Activated naive CD4-positive, alpha-beta T cell treated with anti-CD3 and anti-CD28 coated beads for 36 hours (primary cell): ENCODE measurements around the gene ALCAM. TPM values are rescaled to one million over a fixed set of nuclear protein-coding genes. Genes with fewer than 3 reads are reported as not detected.

ENCODE experiments used
- CTCF ChIA-PET: fragments of 350-600 bp; sonication (Branson Sonifier 250); formaldehyde crosslinking; loops from one replicate; lab custom pipeline; 2021; ENCODE audit warnings: antibody characterized with exemption; lab: Charles Lee
- DNase-seq: peaks from one replicate; pipeline ENCODE4 v3.0.0-alpha.2; 2020
- H3K27ac Mint-ChIP-seq: one replicate; pipeline ENCODE4 v1.8.0; 2021; ENCODE audit warnings: mild to moderate bottlenecking, mixed read lengths
- H3K27me3 Mint-ChIP-seq: one replicate; pipeline ENCODE4 v1.8.0; 2021; ENCODE audit warnings: low read depth, mixed read lengths
- H3K36me3 Mint-ChIP-seq: one replicate; pipeline ENCODE4 v1.8.0; 2021; ENCODE audit warnings: low read depth, mixed read lengths
- H3K4me1 Mint-ChIP-seq: one replicate; pipeline ENCODE4 v1.8.0; 2021; ENCODE audit warnings: low read depth, mixed read lengths
- H3K4me3 Mint-ChIP-seq: one replicate; pipeline ENCODE4 v1.8.0; 2021; ENCODE audit warnings: mild to moderate bottlenecking, moderate library complexity, mixed read lengths
- H3K9me3 Mint-ChIP-seq: one replicate; pipeline ENCODE4 v1.8.0; 2021; ENCODE audit warnings: mixed read lengths
- intact Hi-C: fragments of 100-400 bp; cut with micrococcal nuclease; formaldehyde crosslinking; loops from one replicate; pipeline ENCODE4 v1.15.1; 2023
- total RNA-seq, 2 experiments: library from RNA; stranded (reverse); gene quantifications; one replicate each; pipeline ENCODE4 v1.2.3, GENCODE V29; 2021

ALCAM gene
- total RNA-seq, 2 experiments from 2014 or later: 17.5 to 18.7 TPM

DNA sequence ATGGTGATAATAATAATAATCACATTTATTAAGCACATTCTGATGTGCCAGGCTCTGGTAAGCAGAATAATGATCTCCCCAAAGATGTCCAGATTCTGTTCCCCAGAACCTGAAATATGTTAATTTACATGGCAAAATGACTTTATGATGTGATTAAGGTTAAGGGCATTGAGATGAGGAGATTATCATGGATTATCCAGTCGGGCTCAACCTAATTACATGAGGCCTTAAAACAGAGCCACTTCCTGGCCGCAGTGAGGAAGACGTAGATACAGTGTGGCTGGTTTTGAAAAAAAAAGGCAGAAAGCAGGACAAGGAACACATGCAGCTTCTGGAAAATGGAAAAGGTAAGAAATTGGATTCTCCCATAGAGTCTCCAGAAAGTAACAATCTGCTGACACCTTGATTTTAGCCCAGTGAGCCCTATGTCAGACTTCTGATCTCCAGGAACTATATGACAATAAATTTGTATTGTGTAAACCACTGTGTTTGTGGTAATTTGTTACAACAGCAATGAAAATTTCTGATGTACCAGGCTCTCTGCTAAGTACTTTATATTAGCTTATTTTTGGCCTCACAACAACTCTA, 126.7 kb downstream of the ALCAM start:
- no peaks in the 10 kb centered on the region for H3K4me1 Mint-ChIP-seq
- H3K27ac Mint-ChIP-seq: no peak overlapping the region
- intact Hi-C loops: no loop called here
- H3K9me3 Mint-ChIP-seq: peaks cover 12% of the 10 kb centered on the region
- H3K36me3 Mint-ChIP-seq: peaks cover 5% of the 10 kb centered on the region
- no peak overlapping the region for H3K4me3 Mint-ChIP-seq
- no peaks in the 10 kb centered on the region for H3K27me3 Mint-ChIP-seq
- DNase-seq: no peak
- CTCF ChIA-PET: no interaction called here

DNA sequence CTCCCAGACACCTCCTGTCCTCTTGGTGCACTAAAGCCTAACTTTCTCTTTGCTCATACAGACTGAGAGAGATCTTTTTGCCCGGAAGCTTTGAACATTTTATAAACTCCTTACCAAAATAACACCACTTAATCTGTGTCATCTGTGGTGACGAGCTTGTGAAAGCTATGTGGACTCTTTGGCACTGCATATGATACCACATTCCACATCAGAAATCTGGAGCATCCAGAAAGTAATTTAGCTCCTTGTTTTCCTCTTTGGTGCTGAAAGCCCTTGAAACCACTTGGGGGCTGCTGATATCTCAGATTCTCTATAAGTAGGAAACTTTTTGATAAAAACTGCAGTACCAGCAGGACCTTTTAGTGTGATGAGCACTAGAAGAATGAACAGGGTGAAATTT, 128.3 kb downstream of the ALCAM start:
- no peaks in the 10 kb centered on the region for H3K27me3 Mint-ChIP-seq
- DNase-seq: no peak
- no peaks in the 10 kb centered on the region for H3K4me1 Mint-ChIP-seq
- no peak overlapping the region for H3K27ac Mint-ChIP-seq
- peaks cover 12% of the 10 kb centered on the region for H3K9me3 Mint-ChIP-seq
- no peak overlapping the region for H3K4me3 Mint-ChIP-seq
- peaks cover 5% of the 10 kb centered on the region for H3K36me3 Mint-ChIP-seq
- intact Hi-C loops: no loop called here
- CTCF ChIA-PET: no interaction called here

DNA sequence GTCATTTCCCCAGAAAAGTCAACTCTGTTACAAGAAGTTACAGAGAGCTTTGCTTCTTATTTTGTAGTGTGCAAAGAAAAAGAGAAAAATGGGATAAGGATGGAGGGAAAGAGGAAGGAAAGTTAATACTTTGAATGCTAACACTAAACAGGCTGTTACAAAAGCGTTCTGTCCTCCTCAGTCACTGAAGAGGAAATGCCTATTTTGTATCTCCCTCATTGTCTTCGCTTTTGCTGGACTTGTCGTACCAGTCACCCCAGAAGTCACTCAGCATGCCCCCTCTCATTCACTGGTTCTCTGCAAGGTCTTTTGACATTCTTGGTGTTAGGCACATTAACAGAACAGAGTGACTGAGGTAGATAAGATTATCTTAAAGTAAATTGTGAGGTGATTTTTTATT, 129.6 kb downstream of the ALCAM start:
- Mint-ChIP-seq H3K4me1 (no peaks in the 10 kb centered on the region), H3K4me3 (no peak overlapping the region), H3K36me3 (peaks cover under 1% of the 10 kb centered on the region), H3K27me3 (no peaks in the 10 kb centered on the region), H3K27ac (no peak overlapping the region), H3K9me3 (peaks cover 2% of the 10 kb centered on the region)
- DNase-seq: no peak
- CTCF ChIA-PET: no interaction called here
- intact Hi-C loops: no loop called here

DNA sequence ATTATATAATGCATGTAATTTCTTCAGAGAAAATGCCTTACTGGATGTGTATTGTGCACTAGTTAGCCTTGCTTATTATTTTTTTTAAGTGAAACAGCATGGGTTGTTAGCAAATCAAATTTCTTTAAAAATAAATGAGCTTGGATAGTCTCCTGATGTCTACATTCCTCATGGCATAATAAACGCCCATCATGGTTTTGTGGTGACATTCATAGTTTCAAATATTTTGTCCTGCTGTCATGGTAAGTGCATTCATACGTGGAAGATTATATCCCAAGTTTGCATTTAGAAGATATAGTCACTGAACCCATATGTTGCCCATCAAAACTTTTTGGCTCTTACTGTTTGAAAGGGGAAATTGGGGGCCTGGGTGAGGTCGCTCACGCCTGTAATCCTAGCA, 130.7 kb downstream of the ALCAM start:
- Mint-ChIP-seq H3K27me3 (no peaks in the 10 kb centered on the region), H3K27ac (no peak overlapping the region), H3K36me3 (no peaks in the 10 kb centered on the region), H3K9me3 (no peaks in the 10 kb centered on the region), H3K4me3 (no peak overlapping the region), H3K4me1 (no peaks in the 10 kb centered on the region)
- no peak for DNase-seq
- intact Hi-C loops: no loop called here
- CTCF ChIA-PET: no interaction called here

DNA sequence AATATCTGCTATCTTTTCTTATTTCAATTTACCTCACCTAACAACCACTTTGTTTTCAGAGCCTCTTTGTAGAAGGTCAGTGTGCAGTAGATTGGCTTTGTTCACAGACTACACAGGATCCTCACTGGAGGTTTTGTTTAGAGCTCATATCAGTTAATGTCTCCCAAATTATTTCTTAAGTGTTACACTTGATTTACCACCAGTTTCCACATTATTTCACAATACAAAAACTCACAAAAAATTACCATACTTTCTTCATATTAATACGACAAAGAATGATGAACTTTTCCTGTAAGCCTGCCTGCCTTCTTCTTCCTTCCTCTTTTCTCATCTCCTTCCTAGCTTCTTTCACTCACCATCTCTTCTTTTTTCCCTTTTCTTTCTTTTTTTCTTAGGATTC, 133.3 kb downstream of the ALCAM start:
- Mint-ChIP-seq H3K36me3 (no peaks in the 10 kb centered on the region), H3K4me1 (no peaks in the 10 kb centered on the region), H3K9me3 (no peaks in the 10 kb centered on the region), H3K27ac (no peak overlapping the region), H3K27me3 (no peaks in the 10 kb centered on the region), H3K4me3 (no peak overlapping the region)
- DNase-seq: no peak
- CTCF ChIA-PET: interaction anchor here (0.6 kb wide), 1 partner anchor 61 kb away, joined by 3 read pairs; no protein-coding TSS in a partner anchor
- intact Hi-C loops: no loop called here

DNA sequence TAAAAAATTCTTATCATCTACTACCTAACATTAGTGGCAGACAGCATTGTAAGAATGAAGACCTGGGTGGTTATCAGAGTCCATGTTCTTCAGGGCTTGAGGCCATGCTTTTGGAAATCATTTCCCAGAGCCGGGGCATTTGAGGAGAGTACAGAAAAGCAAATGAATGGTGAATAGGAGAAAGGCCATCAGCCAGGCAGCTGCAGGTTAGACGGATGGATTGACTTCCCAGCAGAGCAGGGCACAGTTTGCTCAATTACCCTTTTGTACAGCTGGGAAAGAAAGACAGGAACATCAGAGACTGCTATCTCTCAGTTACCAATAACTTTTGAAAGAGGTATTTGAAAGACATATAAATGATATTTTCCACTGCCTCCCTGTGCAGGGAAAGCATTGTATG, 135.6 kb downstream of the ALCAM start:
- intact Hi-C loops: no loop called here
- CTCF ChIA-PET: interaction anchor here (1.6 kb wide), 1 partner anchor 10 kb away, joined by 4 read pairs; no protein-coding TSS in a partner anchor
- Mint-ChIP-seq H3K9me3 (no peaks in the 10 kb centered on the region), H3K36me3 (no peaks in the 10 kb centered on the region), H3K4me3 (no peak overlapping the region), H3K4me1 (no peaks in the 10 kb centered on the region), H3K27me3 (no peaks in the 10 kb centered on the region), H3K27ac (no peak overlapping the region)
- DNase-seq: no peak

DNA sequence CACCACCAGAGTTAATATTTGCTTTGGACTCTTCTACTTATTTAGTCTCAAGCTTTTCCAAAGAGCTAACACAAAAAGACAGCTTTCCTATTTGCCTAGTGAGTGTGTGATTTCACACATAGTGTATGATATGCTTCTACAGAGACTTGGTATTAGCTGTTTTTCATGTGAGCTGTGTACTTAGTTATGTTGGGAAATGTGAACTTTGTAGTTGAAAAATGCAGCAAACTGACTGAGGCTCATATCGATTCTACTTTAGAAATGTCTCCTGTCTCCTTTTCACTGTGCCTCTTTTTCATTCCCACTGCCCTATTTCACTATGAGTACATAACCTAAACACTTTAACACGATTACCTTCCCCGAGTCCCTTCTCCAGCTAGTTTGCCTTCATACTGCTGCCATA, 136.5 kb downstream of the ALCAM start:
- H3K4me3 Mint-ChIP-seq: no peak overlapping the region
- CTCF ChIA-PET: interaction anchor here (1.3 to 1.6 kb wide), 2 partner anchors 9 to 15 kb away, joined by 4 to 5 read pairs; no protein-coding TSS in a partner anchor
- H3K9me3 Mint-ChIP-seq: no peaks in the 10 kb centered on the region
- H3K4me1 Mint-ChIP-seq: no peaks in the 10 kb centered on the region
- no peaks in the 10 kb centered on the region for H3K27me3 Mint-ChIP-seq
- intact Hi-C loops: no loop called here
- no peak overlapping the region for H3K27ac Mint-ChIP-seq
- DNase-seq: no peak
- no peaks in the 10 kb centered on the region for H3K36me3 Mint-ChIP-seq

DNA sequence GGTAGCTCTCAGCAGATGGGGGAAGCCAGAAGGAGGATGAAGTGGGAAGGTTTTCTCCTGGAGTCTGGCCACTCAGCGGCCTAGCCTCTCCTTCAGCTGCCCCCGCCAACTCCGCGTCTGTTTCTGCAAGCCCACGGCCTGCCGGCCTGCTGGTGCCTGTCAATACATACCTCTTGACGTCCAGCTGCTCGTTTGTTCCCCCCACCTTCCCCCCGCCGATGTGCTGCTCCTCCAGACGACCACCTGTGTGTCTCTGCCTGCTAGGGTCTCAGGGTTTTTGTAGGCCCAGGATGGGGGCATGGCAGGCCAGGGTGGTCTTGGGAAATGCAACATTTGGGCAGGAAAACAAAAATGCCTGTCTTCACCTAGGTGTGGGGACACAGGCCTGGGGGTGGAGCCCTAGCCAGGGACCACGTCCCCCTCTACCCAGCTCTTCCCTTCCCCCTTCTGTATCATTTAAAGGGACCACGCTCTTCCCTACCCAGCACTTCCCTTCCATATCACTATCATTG, 137.8 kb downstream of the ALCAM start:
- Mint-ChIP-seq H3K4me1 (no peaks in the 10 kb centered on the region), H3K9me3 (no peaks in the 10 kb centered on the region), H3K27me3 (no peaks in the 10 kb centered on the region), H3K4me3 (no peak overlapping the region), H3K36me3 (no peaks in the 10 kb centered on the region), H3K27ac (no peak overlapping the region)
- CTCF ChIA-PET: interaction anchor here (1.7 to 2.1 kb wide), 2 partner anchors 13 to 15 kb away, joined by 5 to 6 read pairs; no protein-coding TSS in a partner anchor
- no peak for DNase-seq
- intact Hi-C loops: no loop called here

DNA sequence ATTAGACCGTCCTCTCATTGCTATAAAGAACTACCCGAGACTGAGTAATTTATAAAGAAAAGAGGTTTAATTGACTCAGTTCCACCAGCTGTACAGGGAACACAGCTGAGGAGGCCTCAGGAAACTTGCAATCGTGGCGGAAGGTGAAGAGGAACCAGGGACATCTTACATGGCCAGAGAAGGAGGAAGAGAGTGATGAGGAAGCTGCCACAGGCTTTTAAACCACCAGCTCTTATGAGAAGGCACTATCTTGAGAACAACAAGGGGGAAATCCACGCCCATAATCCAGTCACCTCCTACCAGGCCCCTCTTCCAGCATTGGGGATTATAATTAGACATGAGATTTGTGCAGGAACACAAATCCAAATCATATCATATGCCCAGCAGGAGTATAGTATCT, 138.5 kb downstream of the ALCAM start:
- intact Hi-C loops: no loop called here
- Mint-ChIP-seq H3K4me1 (no peaks in the 10 kb centered on the region), H3K27me3 (no peaks in the 10 kb centered on the region), H3K4me3 (no peak overlapping the region), H3K9me3 (no peaks in the 10 kb centered on the region), H3K27ac (no peak overlapping the region), H3K36me3 (no peaks in the 10 kb centered on the region)
- no peak for DNase-seq
- CTCF ChIA-PET: interaction anchor here (1.7 to 2.1 kb wide), 2 partner anchors 12 to 14 kb away, joined by 5 to 6 read pairs; no protein-coding TSS in a partner anchor

DNA sequence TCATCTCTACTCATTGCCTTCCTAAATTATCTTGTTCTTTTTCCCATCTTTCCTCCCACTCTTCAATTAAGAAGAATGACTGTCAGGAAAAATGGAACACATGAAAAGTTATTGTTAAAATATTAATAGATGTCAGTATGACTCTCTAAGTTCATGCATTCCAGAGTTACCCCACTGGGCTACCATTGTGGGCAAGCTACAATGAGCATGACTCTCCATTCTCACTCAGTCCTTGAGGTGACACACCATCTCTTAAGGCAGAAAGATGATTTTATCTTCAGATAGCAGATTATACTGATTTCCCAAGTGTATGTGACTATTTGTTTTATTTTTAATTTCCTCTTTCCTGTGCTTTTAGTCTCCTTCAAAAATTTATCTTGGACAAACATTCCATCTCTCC, 144.3 kb downstream of the ALCAM start:
- CTCF ChIA-PET: no interaction called here
- H3K36me3 Mint-ChIP-seq: no peaks in the 10 kb centered on the region
- intact Hi-C loops: no loop called here
- H3K4me1 Mint-ChIP-seq: no peaks in the 10 kb centered on the region
- no peaks in the 10 kb centered on the region for H3K9me3 Mint-ChIP-seq
- H3K27me3 Mint-ChIP-seq: no peaks in the 10 kb centered on the region
- no peak overlapping the region for H3K4me3 Mint-ChIP-seq
- no peak overlapping the region for H3K27ac Mint-ChIP-seq
- DNase-seq: no peak

DNA sequence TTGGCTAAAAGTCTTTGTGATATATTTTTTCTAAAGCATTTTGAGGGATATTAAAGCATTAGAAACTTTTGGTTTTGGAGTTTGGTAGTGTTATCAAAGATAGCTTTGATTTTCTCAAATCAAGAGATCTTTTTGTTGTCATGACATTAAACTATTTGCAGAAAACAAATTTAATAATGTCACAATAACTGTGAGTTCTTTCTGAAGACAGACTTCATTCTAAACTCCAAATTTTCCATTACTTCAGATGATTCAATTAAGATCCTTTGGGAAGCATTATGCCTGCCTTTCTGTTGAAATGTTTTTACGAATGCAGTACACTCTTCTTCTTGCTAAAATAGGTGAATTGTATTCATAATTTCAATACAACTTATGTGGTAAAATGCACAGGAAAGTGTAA, 145.4 kb downstream of the ALCAM start:
- CTCF ChIA-PET: interaction anchor here (1.4 kb wide), 1 partner anchor 9 kb away, joined by 4 read pairs; no protein-coding TSS in a partner anchor
- Mint-ChIP-seq H3K4me3 (no peak overlapping the region), H3K36me3 (no peaks in the 10 kb centered on the region), H3K9me3 (no peaks in the 10 kb centered on the region), H3K4me1 (no peaks in the 10 kb centered on the region), H3K27me3 (no peaks in the 10 kb centered on the region), H3K27ac (no peak overlapping the region)
- intact Hi-C loops: no loop called here
- DNase-seq: no peak

DNA sequence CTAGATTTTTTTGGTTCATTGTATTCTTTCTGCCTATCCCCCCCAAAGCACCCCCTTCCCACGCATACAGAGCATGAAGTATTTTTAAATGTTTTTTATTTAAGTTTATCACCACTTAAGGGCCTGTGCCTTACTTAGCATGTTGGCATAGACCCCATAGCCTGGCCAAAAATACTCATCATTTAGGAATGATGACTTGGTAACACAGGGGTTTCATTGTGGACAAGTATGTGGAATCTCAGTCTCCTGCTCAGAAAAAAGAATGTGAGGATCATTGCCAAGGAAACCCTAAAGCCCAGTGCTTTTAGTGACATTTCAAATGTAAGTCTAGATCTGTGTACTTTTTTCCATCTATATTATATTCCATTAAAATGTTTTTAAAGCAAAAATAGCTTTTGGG, 146.3 kb downstream of the ALCAM start:
- intact Hi-C loops: no loop called here
- Mint-ChIP-seq H3K4me1 (no peaks in the 10 kb centered on the region), H3K36me3 (no peaks in the 10 kb centered on the region), H3K9me3 (no peaks in the 10 kb centered on the region), H3K4me3 (no peak overlapping the region), H3K27ac (no peak overlapping the region), H3K27me3 (no peaks in the 10 kb centered on the region)
- DNase-seq: no peak
- CTCF ChIA-PET: interaction anchor here (1.4 kb wide), 1 partner anchor 10 kb away, joined by 4 read pairs; no protein-coding TSS in a partner anchor

DNA sequence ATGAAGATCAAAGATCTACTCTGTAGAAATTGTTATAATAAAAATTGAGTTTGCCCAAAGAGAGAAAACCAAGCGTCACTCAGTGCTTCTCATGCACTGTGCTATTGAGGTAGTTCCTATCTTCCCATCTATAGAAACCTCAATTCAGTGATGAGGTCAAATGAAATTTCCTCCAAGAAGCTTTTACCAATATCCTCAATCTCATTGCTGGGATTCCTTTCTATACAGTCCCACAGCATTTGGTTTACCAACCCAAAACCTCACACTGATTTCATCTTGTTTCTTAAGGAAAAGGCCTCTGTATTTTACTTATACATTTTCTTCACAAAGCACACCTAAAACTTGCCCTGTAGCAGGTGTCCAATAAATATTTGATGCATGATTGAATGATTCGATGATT, 147.2 kb downstream of the ALCAM start:
- DNase-seq: no peak
- no peaks in the 10 kb centered on the region for H3K36me3 Mint-ChIP-seq
- no peaks in the 10 kb centered on the region for H3K4me1 Mint-ChIP-seq
- no peaks in the 10 kb centered on the region for H3K27me3 Mint-ChIP-seq
- CTCF ChIA-PET: no interaction called here
- H3K27ac Mint-ChIP-seq: no peak overlapping the region
- intact Hi-C loops: no loop called here
- H3K9me3 Mint-ChIP-seq: no peaks in the 10 kb centered on the region
- H3K4me3 Mint-ChIP-seq: no peak overlapping the region
